GM19239 (cell line): ENCODE data around the gene SLC37A1.

Experiments
- DNase-seq: peaks from one replicate; pipeline ENCODE4 v3.0.0; 2011; ENCODE audit warnings: low spot score; ENCODE audit not compliant: insufficient read length
- FAIRE-seq: peaks from 2 replicates; lab custom pipeline; 2011; peaks lifted over from hg19 to GRCh38; lab: Jason Lieb, UNC

SLC37A1 gene

GRCh38 chr21:42582787-42583476 lies 69.3 kb downstream of the SLC37A1 start:
- FAIRE-seq = no peak

GRCh38 chr21:42583477-42584295 lies 70.0 kb downstream of the SLC37A1 start:
- DNase-seq (no peak), FAIRE-seq (no peak)

More at GRCh38 chr21:42582787-42583476, 69.3 kb downstream of the SLC37A1 start:
- no peak for DNase-seq

- DNase-seq = no peak
- FAIRE-seq = no peak
Observed at GRCh38 chr21:42584296-42584641, 70.6 kb downstream of the SLC37A1 start.

GRCh38 chr21:42585881-42586280 lies 72.2 kb downstream of the SLC37A1 start:
- DNase-seq = no peak
- no peak for FAIRE-seq

DNA sequence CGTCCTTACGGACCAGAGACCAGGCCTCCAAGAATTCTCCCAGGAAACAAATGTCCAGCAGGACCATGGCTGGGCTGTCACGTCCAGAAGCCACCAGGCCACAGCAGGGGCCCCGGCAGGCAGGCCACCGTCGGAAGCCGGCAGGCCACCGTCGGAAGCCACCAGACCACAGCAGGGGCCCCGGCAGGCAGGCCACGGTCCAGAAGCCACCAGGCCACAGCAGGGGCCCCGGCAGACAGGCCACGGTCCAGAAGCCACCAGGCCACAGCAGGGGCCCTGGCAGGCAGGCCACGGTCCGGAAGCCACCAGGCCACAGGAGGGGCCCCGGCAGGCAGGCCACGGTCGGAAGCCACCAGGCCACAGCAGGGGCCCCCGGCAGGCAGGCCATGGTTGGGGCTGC lies 72.8 kb downstream of the SLC37A1 start:
- DNase-seq (no peak), FAIRE-seq (no peak)

DNA sequence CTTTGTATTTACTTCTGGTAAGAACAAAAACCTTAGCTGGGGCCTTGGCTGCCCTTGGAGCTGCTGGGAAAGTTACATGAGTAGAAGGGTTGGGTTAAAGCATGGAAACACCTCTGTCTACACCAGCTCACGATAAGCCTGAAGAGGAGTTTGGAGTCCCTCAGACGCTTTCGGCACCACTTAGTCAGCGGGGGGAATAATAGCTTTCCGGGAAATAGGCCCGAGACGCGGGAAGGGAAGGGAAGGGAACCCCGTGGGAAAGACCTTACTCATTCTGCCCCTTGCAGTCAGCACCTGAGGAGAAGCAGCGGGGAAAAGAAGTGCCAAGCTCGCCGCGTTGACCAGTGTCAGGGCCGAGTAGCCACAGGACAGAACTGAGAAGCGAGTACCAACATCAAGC lies 73.4 kb downstream of the SLC37A1 start:
- FAIRE-seq (no peak), DNase-seq (no peak)

- DNase-seq (no peak), FAIRE-seq (no peak)
Observed at GRCh38 chr21:42590431-42591131, 76.9 kb downstream of the SLC37A1 start.

DNA sequence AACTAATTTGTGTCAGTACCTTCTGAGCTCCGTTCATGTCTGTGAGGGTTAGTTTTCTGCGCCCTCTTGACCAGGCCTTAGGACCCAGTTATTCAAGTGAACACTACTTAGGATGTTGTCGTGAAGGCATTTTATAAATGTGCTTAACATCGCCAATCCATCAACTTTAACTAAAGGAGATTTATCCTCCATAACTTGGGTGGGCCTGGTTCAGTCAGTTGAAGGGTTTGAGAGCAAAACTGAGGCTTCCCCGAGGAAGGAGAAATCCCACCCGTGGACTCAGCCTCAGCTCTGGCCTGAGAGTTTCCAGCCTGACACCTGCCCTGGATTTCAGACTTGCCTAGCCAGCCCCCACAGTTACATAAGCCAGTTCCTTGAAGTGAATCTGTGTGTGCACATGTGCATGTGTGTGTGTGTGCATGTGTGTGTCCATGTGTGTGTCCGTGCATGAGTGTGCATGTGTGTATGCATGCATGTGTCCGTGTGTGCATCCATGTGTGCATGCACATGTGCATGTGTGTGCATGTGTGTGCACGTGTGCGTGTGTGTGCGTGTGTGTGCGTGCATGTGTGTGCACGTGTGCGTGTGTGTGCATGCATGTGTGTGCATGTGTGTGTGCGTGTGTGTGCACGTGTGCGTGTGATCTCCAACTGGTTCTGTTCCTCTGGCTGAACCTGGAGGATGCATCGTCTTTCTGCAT lies 77.7 kb downstream of the SLC37A1 start:
- DNase-seq (no peak), FAIRE-seq (no peak)

GRCh38 chr21:42592156-42592820 lies 78.6 kb downstream of the SLC37A1 start:
- no peak for DNase-seq
- FAIRE-seq = no peak

DNA sequence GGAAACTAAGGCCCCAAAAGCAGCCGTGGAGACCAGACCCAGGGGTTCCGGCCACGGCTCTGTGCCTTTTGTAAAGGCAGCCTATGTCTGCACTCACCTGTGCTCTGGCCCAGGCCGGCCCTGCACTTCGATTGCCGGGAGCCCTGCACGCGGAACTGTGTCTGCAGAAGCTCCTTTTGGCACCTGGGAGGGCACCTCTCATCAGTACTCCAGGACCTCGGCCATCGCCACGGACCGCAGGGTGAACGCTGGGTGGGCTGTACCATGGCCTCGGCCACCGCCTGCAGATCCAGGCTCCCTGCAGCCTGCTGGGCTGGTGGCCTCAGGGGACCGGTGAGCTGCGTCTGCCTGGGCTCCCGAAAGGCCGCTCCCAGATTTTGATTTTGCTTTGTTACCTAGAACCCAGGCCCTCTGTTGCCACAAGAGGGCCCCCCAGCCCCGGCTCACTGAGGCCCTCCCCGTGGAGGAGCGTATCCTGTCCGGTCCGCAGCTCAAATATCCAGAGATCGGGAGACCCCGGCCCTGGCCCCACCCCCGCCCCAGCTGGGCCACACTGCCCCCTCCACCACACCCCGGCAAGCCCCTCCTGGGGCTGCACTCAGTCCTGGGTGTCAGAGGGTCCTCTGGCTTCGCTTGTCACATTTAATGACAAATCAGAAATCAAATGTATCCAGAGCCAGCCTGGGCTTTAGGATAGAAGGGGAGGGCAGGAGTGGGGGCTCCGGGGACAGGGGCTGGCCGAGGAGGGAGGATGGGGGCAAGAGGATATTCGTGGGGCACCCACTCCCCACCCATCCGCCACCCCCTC lies 79.6 kb downstream of the SLC37A1 start:
- FAIRE-seq = peak; percentile 59

GRCh38 chr21:42594616-42595282 lies 81.1 kb downstream of the SLC37A1 start:
- no peak for FAIRE-seq

More for the DNA sequence above, 79.6 kb downstream of the SLC37A1 start:
- DNase-seq = peak; percentile 95

DNA sequence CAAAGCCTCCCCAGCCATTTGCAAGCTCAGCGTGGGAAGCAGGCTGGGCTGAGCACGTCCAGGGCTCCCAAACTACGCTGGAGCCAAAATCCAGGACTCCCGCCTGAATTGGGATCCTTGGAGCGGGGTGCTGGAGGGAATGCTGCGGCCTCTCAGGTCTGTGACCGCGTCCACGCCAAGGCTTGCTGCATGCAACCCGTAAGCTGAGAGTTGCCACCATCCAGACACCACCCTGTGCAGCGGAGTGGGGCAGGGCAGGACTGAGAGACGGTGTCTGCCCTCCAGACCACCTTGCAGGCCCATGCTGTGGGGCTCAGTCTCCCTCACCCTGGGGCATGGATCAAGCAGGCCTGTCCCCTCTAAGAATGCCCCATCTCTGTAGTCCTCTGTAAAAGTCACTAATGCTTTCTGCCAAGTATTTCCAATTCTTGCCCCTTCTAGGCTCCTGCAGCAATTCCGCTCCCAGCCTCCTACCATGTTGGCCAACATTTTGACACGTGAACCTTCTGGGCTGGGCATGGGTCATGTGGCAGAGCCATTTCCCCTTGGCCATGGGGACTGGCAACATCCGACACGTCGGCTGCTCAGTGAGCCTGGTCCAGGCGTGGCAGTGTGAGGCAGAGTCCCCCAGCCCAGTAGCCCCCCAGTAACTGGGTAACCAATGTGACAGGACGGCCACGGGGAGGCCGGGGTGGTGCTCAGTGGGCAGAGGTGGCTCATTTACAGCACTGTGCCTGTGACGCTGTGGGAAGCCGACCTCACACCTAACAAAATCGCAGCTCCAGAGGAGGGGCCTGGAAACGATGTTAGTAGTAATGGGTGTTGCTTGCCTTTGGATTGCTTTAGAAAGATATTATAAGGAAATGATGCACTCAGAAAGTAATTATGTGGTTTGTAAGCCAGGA lies 81.9 kb downstream of the SLC37A1 start:
- no peak for DNase-seq
- FAIRE-seq = no peak

More at GRCh38 chr21:42594616-42595282, 81.1 kb downstream of the SLC37A1 start:
- no peak for DNase-seq

DNA sequence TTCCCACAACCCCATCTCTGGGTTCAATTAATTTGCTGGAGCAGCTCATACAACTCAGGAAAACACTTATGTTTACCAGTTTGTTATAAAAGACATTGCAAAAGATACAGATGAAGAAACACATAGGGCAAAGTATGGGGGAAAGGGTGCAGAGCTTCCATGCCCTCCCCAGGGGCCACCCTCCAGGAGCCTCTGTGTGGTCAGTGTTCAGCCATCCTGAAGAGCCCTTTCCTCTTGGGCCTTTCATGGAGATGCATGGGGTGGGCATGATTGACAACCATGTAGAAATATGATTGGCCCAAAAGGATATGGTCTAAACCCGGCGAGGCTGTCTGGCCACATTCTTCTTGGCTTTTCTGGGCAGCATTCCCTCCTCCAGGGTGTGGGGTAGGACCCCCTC lies 83.0 kb downstream of the SLC37A1 start:
- DNase-seq (no peak), FAIRE-seq (no peak)

GRCh38 chr21:42597487-42598158 lies 84.0 kb downstream of the SLC37A1 start:
- no peak for FAIRE-seq
- DNase-seq = no peak

GRCh38 chr21:42598159-42598735 lies 84.6 kb downstream of the SLC37A1 start:
- DNase-seq = no peak
- FAIRE-seq = no peak

DNA sequence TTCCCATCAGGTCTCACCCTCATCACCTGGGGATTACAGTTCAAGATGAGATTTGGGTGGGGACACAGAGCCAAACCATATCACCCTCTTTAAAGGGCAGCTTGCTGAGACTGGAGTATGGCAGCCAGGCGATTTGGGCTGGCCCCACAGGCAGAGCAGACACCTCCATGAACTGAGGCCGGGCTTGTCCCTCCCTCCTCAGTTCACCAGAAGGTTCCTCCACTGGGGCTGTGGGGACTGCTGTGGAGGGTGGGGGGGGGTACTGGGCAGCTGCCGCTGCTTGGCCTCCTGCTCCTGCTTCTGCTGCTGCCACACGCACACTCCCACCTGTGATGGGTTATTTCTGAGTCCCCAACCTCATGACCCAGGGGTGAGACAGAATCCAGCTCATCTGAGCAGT lies 85.8 kb downstream of the SLC37A1 start:
- DNase-seq (no peak), FAIRE-seq (no peak)

DNA sequence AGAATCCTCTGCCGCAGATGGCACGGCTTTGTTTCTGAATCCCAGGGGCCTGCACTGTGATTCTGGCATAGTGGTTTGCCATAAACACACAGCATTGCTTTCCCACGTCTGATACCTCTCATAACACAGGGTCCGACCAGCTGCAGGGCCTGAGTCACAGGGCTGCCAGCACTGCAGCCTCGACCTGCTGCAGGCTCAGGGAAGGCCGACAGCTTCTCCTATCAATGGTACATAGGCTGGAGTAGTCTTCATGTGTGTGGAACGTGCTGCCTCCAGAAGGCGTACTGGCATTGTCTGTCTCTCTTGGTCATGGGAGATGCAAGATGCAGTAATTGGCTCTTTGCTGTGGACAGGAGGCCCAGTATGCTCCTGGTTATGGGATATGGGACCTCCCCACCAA lies 86.3 kb downstream of the SLC37A1 start:
- no peak for FAIRE-seq
- no peak for DNase-seq
